Subcutaneous adipose tissue (tissue), 4 donors: Measurements from ENCODE around the gene SPAG16. TPM values are rescaled to one million over a fixed set of nuclear protein-coding genes. Genes with fewer than 3 reads are reported as not detected.

Source experiments
- CTCF ChIP-seq: fragments of 450-650 bp; IDR thresholded peaks from one replicate; pipeline ENCODE4 v1.5.1; 2016; ENCODE audit warnings: low read depth, mild to moderate bottlenecking, control low read depth, antibody characterized with exemption, moderate library complexity
- total RNA-seq, 4 donors: library from RNA; depleted of rRNA; stranded (reverse); fragments of >200 nt; gene quantifications; one replicate each; pipeline ENCODE4 v1.1.0, GENCODE V29; 2016

The SPAG16 gene
- total RNA-seq, 4 donors from 2014 or later: 11.2 to 27.2 (median 18.2) TPM

- TF ChIP-seq CTCF: no peak
Observed at GRCh38 chr2:214255046-214255445, 970.8 kb downstream of the SPAG16 start.

GRCh38 chr2:214261683-214262082, 977.4 kb downstream of the SPAG16 start:
- no peak for TF ChIP-seq CTCF

GRCh38 chr2:214264171-214264570, 979.9 kb downstream of the SPAG16 start:
- no peak for TF ChIP-seq CTCF

GRCh38 chr2:214265991-214266489, 981.8 kb downstream of the SPAG16 start:
- TF ChIP-seq CTCF: no peak

- no peak for TF ChIP-seq CTCF
Observed at GRCh38 chr2:214277880-214278279, 993.6 kb downstream of the SPAG16 start.

- TF ChIP-seq CTCF: no peak
Observed at GRCh38 chr2:214286011-214286410, 1001.7 kb downstream of the SPAG16 start.

GRCh38 chr2:214293593-214293992, 1009.3 kb downstream of the SPAG16 start:
- TF ChIP-seq CTCF: no peak

GRCh38 chr2:214294426-214294825, 1010.2 kb downstream of the SPAG16 start:
- TF ChIP-seq CTCF: no peak
